Measurements from ENCODE around the gene PIWIL4. TPM values are rescaled to one million over a fixed set of nuclear protein-coding genes. Genes with fewer than 3 reads are reported as not detected.

The PIWIL4 gene
- total RNA-seq, 3 donors from 2014 or later = 4.8 to 6.7 (median 5.6) TPM

DNA sequence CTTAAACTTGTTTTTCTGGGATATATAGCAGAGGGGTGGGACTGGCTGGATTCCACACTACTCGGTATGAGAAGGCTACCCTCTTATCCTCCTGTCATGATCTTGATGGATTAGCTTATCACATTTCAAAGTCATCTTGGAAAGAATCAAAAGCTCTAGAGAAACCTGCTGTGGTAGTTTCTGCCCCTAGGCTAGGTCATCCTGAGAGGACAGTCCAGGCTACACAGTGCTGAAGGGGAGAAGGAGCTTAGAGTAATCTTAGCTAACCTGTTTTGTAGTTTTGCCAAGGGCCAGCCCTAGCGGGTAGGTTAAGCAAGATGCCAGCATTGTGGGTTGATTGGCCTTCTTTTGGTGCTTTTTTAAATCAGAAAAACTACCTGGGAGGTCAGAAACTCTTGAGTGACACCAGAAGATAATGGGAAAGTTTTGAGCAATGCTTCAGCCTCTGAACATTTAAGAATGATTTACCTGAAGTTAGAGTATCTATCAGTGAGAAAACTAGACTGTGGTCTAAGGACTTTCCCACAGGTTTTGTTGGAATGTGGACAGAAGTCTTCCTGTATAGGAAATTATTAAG is 21.3 kb downstream of the PIWIL4 start:
- H3K4me3 ChIP-seq = no peak overlapping the region
- TF ChIP-seq POLR2AphosphoS5 (IDR thresholded peaks at IDR 0.05) = no peak
- TF ChIP-seq, protein P1, sequence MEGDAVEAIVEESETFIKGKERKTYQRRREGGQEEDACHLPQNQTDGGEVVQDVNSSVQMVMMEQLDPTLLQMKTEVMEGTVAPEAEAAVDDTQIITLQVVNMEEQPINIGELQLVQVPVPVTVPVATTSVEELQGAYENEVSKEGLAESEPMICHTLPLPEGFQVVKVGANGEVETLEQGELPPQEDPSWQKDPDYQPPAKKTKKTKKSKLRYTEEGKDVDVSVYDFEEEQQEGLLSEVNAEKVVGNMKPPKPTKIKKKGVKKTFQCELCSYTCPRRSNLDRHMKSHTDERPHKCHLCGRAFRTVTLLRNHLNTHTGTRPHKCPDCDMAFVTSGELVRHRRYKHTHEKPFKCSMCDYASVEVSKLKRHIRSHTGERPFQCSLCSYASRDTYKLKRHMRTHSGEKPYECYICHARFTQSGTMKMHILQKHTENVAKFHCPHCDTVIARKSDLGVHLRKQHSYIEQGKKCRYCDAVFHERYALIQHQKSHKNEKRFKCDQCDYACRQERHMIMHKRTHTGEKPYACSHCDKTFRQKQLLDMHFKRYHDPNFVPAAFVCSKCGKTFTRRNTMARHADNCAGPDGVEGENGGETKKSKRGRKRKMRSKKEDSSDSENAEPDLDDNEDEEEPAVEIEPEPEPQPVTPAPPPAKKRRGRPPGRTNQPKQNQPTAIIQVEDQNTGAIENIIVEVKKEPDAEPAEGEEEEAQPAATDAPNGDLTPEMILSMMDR (IDR thresholded peaks at IDR 0.05) = no peak
- no peak for TF ChIP-seq POLR2A (IDR thresholded peaks at IDR 0.05)
- H3K36me3 ChIP-seq = no peaks in the 10 kb centered on the region
- H3K9me3 ChIP-seq = no peaks in the 10 kb centered on the region
- H3K4me1 ChIP-seq = no peaks in the 10 kb centered on the region
- intact Hi-C loops (cut with DNase I; ENCODE audit: low total_unique reads) = no loop called here
- DNase-seq (ENCODE audit: low spot score in 2 of 2) = no peak
- H3K27me3 ChIP-seq = no peaks in the 10 kb centered on the region
- H3K27ac ChIP-seq = no peak overlapping the region

DNA sequence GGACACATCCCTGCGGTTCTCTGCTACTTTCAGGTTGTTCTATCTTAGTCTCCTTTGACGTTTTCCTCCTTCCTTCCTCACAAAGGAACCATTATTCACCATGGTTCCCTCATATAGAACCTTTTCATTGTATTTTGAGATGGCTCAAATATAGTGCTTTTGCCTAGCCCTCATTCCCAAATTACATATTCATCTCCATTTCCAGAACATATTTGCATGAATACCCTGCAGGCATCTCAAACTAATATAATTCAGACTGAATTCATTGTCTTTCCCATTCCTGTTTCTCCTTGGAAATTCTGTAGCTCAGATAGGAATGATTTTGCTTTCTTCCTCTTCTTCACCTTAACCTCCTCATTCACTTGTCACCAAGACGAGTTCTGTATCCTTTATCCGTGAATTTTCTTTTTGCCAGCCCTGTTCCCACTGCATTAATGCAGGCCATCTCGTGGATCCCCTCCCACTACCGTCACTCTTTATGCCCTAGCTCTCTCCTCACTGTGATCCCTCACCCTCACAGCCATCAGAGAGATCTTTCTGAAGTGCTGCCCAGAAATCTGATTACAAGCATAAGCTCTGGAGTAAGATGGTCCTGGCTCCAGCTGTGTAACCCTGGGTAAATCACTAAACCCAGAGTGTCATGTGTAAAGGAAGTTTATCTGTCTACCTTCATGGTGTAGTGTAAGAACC is 23.3 kb downstream of the PIWIL4 start:
- no peak overlapping the region for H3K27ac ChIP-seq
- H3K36me3 ChIP-seq = no peaks in the 10 kb centered on the region
- no peaks in the 10 kb centered on the region for H3K4me1 ChIP-seq
- intact Hi-C loops (cut with DNase I; ENCODE audit: low total_unique reads) = loop anchor here (5.0 kb wide), 1 partner anchor 1637 kb away; no protein-coding TSS in a partner anchor
- H3K4me3 ChIP-seq = no peak overlapping the region
- no peaks in the 10 kb centered on the region for H3K9me3 ChIP-seq
- DNase-seq (ENCODE audit: low spot score in 2 of 2) = no peak
- TF ChIP-seq POLR2A (IDR thresholded peaks at IDR 0.05) (no peak), POLR2AphosphoS5 (IDR thresholded peaks at IDR 0.05) (no peak)
- no peaks in the 10 kb centered on the region for H3K27me3 ChIP-seq

DNA sequence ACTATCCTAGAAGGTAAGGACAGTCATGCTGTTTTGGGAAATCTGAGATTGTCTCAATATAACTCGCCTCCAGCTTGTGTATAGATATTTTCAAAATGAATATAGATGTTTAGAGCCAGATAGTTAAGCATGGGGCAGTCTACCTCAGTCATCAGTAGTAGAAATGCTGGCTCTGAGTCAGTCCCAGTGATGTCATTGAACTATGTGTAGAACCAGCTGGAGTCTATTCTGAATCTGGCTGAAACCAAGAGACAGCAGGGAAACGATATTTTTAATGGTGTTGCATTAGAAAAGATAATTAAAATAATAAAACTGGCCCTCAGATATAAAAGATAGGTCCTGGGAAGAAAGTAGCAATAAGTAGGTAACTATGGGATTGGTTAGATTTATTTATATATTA is 25.9 kb downstream of the PIWIL4 start:
- Histone ChIP-seq H3K27me3 (no peaks in the 10 kb centered on the region), H3K9me3 (no peaks in the 10 kb centered on the region), H3K4me1 (no peaks in the 10 kb centered on the region), H3K4me3 (no peak overlapping the region), H3K36me3 (no peaks in the 10 kb centered on the region), H3K27ac (no peak overlapping the region)
- intact Hi-C loops (cut with DNase I; ENCODE audit: low total_unique reads) = loop anchor here (5.0 kb wide), 1 partner anchor 1634 kb away; no protein-coding TSS in a partner anchor
- TF ChIP-seq, protein P1 (IDR thresholded peaks at IDR 0.05) = no peak
- TF ChIP-seq POLR2A (IDR thresholded peaks at IDR 0.05) (no peak), POLR2AphosphoS5 (IDR thresholded peaks at IDR 0.05) (no peak)
- no peak for DNase-seq (ENCODE audit: low spot score in 2 of 2)

DNA sequence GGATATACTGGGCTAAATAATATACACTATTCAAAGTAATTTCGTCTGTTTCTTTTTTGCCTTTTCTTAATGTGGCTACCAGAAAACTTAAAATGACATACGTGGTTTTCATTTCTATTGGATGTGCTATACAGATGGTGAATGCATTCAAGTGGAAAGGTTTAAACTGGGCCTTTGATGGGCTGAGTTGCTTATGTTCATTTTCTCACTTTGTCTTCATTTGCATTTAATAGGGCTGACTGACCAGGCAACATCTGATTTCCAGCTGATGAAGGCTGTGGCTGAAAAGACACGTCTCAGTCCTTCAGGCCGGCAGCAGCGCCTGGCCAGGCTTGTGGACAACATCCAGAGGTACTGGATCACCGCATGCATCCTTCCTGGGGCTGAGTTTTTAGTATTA is 27.9 kb downstream of the PIWIL4 start:
- TF ChIP-seq POLR2AphosphoS5 (IDR thresholded peaks at IDR 0.05) = no peak
- TF ChIP-seq, protein P1 (IDR thresholded peaks at IDR 0.05) = no peak
- no peak for TF ChIP-seq POLR2A (IDR thresholded peaks at IDR 0.05)
- no peaks in the 10 kb centered on the region for H3K4me1 ChIP-seq

DNA sequence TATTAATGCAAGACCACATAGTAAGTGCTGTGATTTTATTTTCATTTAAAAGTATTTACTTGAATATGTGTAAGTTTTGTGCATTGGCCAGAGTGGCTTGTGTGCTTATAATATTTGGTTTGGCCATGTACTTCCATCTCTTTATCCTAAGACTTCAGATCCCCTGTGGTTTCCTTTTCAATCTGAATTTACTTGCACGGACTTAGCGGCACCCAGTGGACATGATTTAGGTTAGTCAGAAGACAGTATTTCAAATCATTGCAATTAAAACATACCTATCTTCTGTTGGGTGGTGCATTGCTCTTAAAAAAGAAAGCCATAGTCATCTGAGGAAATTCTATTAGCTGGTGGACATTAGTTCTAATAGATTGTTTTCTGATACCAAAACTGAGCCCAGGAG is 30.7 kb downstream of the PIWIL4 start:
- TF ChIP-seq POLR2AphosphoS5 (IDR thresholded peaks at IDR 0.05) (no peak), POLR2A (IDR thresholded peaks at IDR 0.05) (no peak)
- TF ChIP-seq, protein P1 (IDR thresholded peaks at IDR 0.05) = peak in 1 of 3 donors; percentile 14
- no peaks in the 10 kb centered on the region for H3K36me3 ChIP-seq
- no peak overlapping the region for H3K4me3 ChIP-seq
- H3K27me3 ChIP-seq = no peaks in the 10 kb centered on the region
- H3K4me1 ChIP-seq = no peaks in the 10 kb centered on the region
- H3K9me3 ChIP-seq = no peaks in the 10 kb centered on the region
- DNase-seq (ENCODE audit: low spot score in 2 of 2) = no peak
- no peak overlapping the region for H3K27ac ChIP-seq
- intact Hi-C loops (cut with DNase I; ENCODE audit: low total_unique reads) = no loop called here

More for the DNA sequence above, 27.9 kb downstream of the PIWIL4 start:
- Histone ChIP-seq H3K36me3 (no peaks in the 10 kb centered on the region), H3K4me3 (no peak overlapping the region), H3K27me3 (no peaks in the 10 kb centered on the region), H3K9me3 (no peaks in the 10 kb centered on the region), H3K27ac (no peak overlapping the region)
- no peak for DNase-seq (ENCODE audit: low spot score in 2 of 2)
- intact Hi-C loops (cut with DNase I; ENCODE audit: low total_unique reads) = no loop called here

Measured in breast epithelium (tissue), 4 donors.